HepG2 (cell line): ENCODE results near the gene ADAM8. TPM values are rescaled to one million over a fixed set of nuclear protein-coding genes. Genes with fewer than 3 reads are reported as not detected.

Experiments
- AFF4 ChIP-seq: sonication (generic); formaldehyde crosslinking; IDR thresholded peaks from 2 replicates; pipeline ENCODE4 v1.4.0; 2020; ENCODE audit warnings: missing genetic modification reagents
- ATF2 ChIP-seq: sonication (generic); formaldehyde crosslinking; IDR thresholded peaks from 2 replicates; pipeline ENCODE4 v1.4.0; 2020; ENCODE audit warnings: missing genetic modification reagents
- BCL6 ChIP-seq: IDR thresholded peaks from 2 replicates; pipeline ENCODE4 v1.6.1; 2016; ENCODE audit warnings: missing genetic modification reagents, missing compliant biosample characterization
- BHLHE40 ChIP-seq: IDR thresholded peaks from 2 replicates; pipeline ENCODE4 v1.6.1; 2011; ENCODE audit warnings: low read length, improper control_type of control experiment
- KDM3A ChIP-seq: IDR thresholded peaks from 2 replicates; pipeline ENCODE4 v1.6.1; 2018; ENCODE audit warnings: low read depth, missing compliant biosample characterization
- SOX5 ChIP-seq: IDR thresholded peaks from 2 replicates; pipeline ENCODE4 v1.6.1; 2016; ENCODE audit warnings: borderline replicate concordance
- ZNF446 ChIP-seq: sonication (generic); formaldehyde crosslinking; IDR thresholded peaks from 2 replicates; pipeline ENCODE4 v1.5.0; 2020; ENCODE audit warnings: mild to moderate bottlenecking, missing genetic modification reagents
- ZNF563 ChIP-seq: sonication (generic); formaldehyde crosslinking; IDR thresholded peaks from 2 replicates; pipeline ENCODE4 v1.8.0; 2022; ENCODE audit warnings: mild to moderate bottlenecking, moderate library complexity, missing genetic modification reagents
- ZNF7 ChIP-seq: IDR thresholded peaks from 2 replicates; pipeline ENCODE4 v1.6.1; 2016; ENCODE audit warnings: missing biosample characterization, missing genetic modification reagents
- ZNF761 ChIP-seq: sonication (generic); formaldehyde crosslinking; conservative IDR thresholded peaks from 2 replicates; pipeline ENCODE4 v1.4.0; 2020; ENCODE audit warnings: mild to moderate bottlenecking, missing genetic modification reagents
- ZSCAN22 ChIP-seq: sonication (generic); formaldehyde crosslinking; IDR thresholded peaks from 2 replicates; pipeline ENCODE4 v1.4.0; 2020; ENCODE audit warnings: mild to moderate bottlenecking, missing genetic modification reagents
- polyA plus RNA-seq, 8 experiments: library from polyadenylated mRNA; depleted of rRNA in 3 of 8; stranded (reverse) in 7 of 8; unstranded in 1 of 8; fragments of >200 nt; fragmentation: Illumina TruSeq in 4 of 8; extraction: Trizol in 4 of 8; gene quantifications; 2 replicates each; pipeline versions ENCODE4 v1.2.1 to v1.2.3, GENCODE V29; 2011 to 2016; ENCODE audit warnings: low read depth in 4 of 8, missing spikeins in 1 of 8, mixed read lengths in 1 of 8; ENCODE audit not compliant: insufficient read depth in 1 of 8
- total RNA-seq, 5 experiments: library from RNA; depleted of rRNA; stranded (reverse); fragments of >200 nt; fragmentation: Illumina TruSeq; extraction: Trizol; gene quantifications; 2 replicates each; pipeline ENCODE4 v1.2.3, GENCODE V29; 2016; ENCODE audit warnings: low read depth in 1 of 5
- TF ChIP-seq, protein P1 (sequence below): sonication (generic); formaldehyde crosslinking; IDR thresholded peaks from 2 replicates; pipeline ENCODE4 v1.5.0; 2020; ENCODE audit warnings: mild to moderate bottlenecking, missing genetic modification reagents, borderline replicate concordance
- TF ChIP-seq, protein P2 (sequence below): sonication (generic); formaldehyde crosslinking; IDR thresholded peaks from 2 replicates; pipeline ENCODE4 v1.4.0; 2020; ENCODE audit warnings: mild to moderate bottlenecking, missing genetic modification reagents
- TF ChIP-seq, protein P3 (sequence below): sonication (generic); IDR thresholded peaks from 2 replicates; pipeline ENCODE4 v1.6.1; 2016; ENCODE audit warnings: low read depth, borderline replicate concordance

The ADAM8 gene
- total and polyA plus RNA-seq, 2 of the 13 experiments (the other 11 are each of a cell fraction or from before 2014, with no cell fraction given), result 0.24 to 0.93 TPM

- no peak for TF ChIP-seq ZNF761
- TF ChIP-seq, protein P1, sequence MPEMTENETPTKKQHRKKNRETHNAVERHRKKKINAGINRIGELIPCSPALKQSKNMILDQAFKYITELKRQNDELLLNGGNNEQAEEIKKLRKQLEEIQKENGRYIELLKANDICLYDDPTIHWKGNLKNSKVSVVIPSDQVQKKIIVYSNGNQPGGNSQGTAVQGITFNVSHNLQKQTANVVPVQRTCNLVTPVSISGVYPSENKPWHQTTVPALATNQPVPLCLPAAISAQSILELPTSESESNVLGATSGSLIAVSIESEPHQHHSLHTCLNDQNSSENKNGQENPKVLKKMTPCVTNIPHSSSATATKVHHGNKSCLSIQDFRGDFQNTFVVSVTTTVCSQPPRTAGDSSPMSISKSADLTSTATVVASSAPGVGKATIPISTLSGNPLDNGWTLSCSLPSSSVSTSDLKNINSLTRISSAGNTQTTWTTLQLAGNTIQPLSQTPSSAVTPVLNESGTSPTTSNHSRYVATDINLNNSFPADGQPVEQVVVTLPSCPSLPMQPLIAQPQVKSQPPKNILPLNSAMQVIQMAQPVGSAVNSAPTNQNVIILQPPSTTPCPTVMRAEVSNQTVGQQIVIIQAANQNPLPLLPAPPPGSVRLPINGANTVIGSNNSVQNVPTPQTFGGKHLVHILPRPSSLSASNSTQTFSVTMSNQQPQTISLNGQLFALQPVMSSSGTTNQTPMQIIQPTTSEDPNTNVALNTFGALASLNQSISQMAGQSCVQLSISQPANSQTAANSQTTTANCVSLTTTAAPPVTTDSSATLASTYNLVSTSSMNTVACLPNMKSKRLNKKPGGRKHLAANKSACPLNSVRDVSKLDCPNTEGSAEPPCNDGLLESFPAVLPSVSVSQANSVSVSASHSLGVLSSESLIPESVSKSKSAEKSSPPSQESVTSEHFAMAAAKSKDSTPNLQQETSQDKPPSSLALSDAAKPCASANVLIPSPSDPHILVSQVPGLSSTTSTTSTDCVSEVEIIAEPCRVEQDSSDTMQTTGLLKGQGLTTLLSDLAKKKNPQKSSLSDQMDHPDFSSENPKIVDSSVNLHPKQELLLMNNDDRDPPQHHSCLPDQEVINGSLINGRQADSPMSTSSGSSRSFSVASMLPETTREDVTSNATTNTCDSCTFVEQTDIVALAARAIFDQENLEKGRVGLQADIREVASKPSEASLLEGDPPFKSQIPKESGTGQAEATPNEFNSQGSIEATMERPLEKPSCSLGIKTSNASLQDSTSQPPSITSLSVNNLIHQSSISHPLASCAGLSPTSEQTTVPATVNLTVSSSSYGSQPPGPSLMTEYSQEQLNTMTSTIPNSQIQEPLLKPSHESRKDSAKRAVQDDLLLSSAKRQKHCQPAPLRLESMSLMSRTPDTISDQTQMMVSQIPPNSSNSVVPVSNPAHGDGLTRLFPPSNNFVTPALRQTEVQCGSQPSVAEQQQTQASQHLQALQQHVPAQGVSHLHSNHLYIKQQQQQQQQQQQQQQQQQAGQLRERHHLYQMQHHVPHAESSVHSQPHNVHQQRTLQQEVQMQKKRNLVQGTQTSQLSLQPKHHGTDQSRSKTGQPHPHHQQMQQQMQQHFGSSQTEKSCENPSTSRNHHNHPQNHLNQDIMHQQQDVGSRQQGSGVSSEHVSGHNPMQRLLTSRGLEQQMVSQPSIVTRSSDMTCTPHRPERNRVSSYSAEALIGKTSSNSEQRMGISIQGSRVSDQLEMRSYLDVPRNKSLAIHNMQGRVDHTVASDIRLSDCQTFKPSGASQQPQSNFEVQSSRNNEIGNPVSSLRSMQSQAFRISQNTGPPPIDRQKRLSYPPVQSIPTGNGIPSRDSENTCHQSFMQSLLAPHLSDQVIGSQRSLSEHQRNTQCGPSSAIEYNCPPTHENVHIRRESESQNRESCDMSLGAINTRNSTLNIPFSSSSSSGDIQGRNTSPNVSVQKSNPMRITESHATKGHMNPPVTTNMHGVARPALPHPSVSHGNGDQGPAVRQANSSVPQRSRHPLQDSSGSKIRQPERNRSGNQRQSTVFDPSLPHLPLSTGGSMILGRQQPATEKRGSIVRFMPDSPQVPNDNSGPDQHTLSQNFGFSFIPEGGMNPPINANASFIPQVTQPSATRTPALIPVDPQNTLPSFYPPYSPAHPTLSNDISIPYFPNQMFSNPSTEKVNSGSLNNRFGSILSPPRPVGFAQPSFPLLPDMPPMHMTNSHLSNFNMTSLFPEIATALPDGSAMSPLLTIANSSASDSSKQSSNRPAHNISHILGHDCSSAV (CRISPR knock-in tag), result no peak
- TF ChIP-seq, protein P2, sequence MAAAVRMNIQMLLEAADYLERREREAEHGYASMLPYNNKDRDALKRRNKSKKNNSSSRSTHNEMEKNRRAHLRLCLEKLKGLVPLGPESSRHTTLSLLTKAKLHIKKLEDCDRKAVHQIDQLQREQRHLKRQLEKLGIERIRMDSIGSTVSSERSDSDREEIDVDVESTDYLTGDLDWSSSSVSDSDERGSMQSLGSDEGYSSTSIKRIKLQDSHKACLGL (CRISPR knock-in tag), result no peak
- TF ChIP-seq SOX5, result no peak
- TF ChIP-seq ZNF563, result no peak
- TF ChIP-seq BHLHE40, result 0 out of 2 replicates have a peak, but pooled peaks have one; percentile 19
- no peak for TF ChIP-seq KDM3A (CRISPR knock-in tag)
- TF ChIP-seq ATF2 (CRISPR knock-in tag), result no peak
- TF ChIP-seq ZNF446 (CRISPR knock-in tag), result no peak
- no peak for TF ChIP-seq ZNF7
- no peak for TF ChIP-seq AFF4
- no peak for TF ChIP-seq BCL6
- TF ChIP-seq, protein P3, sequence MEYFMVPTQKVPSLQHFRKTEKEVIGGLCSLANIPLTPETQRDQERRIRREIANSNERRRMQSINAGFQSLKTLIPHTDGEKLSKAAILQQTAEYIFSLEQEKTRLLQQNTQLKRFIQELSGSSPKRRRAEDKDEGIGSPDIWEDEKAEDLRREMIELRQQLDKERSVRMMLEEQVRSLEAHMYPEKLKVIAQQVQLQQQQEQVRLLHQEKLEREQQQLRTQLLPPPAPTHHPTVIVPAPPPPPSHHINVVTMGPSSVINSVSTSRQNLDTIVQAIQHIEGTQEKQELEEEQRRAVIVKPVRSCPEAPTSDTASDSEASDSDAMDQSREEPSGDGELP, result no peak
- no peak for TF ChIP-seq ZSCAN22
Measured at GRCh38 chr10:133258818-133259601, 17.7 kb downstream of the ADAM8 start (continued).
